Uterus (tissue), 2 donors: ENCODE measurements around the gene WARS2.

Source experiments
- CTCF ChIP-seq, 4 experiments: fragments of 200-600 bp in 2 of 4; fragments of 450-650 bp in 2 of 4; sonication (generic) in 2 of 4; IDR thresholded peaks; one replicate each; pipeline ENCODE4 v1.5.1; 2016 to 2019; ENCODE audit warnings: antibody characterized with exemption in 4 of 4, mild to moderate bottlenecking in 2 of 4, moderate library complexity in 1 of 4
- POLR2A ChIP-seq, 2 donors: fragments of 450-650 bp; IDR thresholded peaks; one replicate each; pipeline ENCODE4 v1.6.1; 2016; ENCODE audit warnings: antibody characterized with exemption in 2 of 2, mild to moderate bottlenecking in 1 of 2, moderate library complexity in 1 of 2

- TF ChIP-seq CTCF (IDR thresholded peaks at IDR 0.05): no peak
- TF ChIP-seq POLR2A (IDR thresholded peaks at IDR 0.05): no peak
Measured at GRCh38 chr1:119099775-119100174, 40.7 kb downstream of the WARS2 start.
